ENCODE results near the gene DEAF1. TPM values are rescaled to one million over a fixed set of nuclear protein-coding genes. Genes with fewer than 3 reads are reported as not detected.

The DEAF1 gene
- total RNA-seq, 1 experiment from 2014 or later: 62.2 TPM

- Mint-ChIP-seq H3K9me3 (no peaks in the 10 kb centered on the region), H3K4me1 (peaks cover 18% of the 10 kb centered on the region), H3K4me3 (no peak overlapping the region), H3K27me3 (ENCODE audit: low read depth) (no peaks in the 10 kb centered on the region), H3K27ac (no peak overlapping the region), H3K36me3 (0 out of 2 replicates have a peak, but pooled peaks cover 3% of the 10 kb centered on the region)
- DNase-seq (ENCODE audit: low spot score) (no peak), ATAC-seq (no peak)
- CTCF ChIA-PET: interaction anchor here (1.6 kb wide), 1 partner anchor 24 kb away, joined by 5 read pairs; no protein-coding TSS in a partner anchor
- POLR2A ChIA-PET: interaction anchor here (0.6 kb wide), 1 partner anchor 10 kb away, joined by 3 read pairs; no protein-coding TSS in a partner anchor
- no peak for TF ChIP-seq IRF1 (CRISPR knock-in tag; IDR thresholded peaks at IDR 0.05)
- no peak for TF ChIP-seq TEAD1 (CRISPR knock-in tag; IDR thresholded peaks at IDR 0.05)
- TF ChIP-seq TEAD4 (CRISPR knock-in tag; IDR thresholded peaks at IDR 0.05): no peak
- no peak for TF ChIP-seq MAX (CRISPR knock-in tag; IDR thresholded peaks at IDR 0.05)
- no peak for TF ChIP-seq TCF7 (CRISPR knock-in tag; IDR thresholded peaks at IDR 0.05; ENCODE audit: low read depth)
- no peak for TF ChIP-seq ZNF396 (CRISPR knock-in tag; IDR thresholded peaks at IDR 0.05; ENCODE audit: borderline replicate concordance)
- no peak for TF ChIP-seq CTCF (IDR thresholded peaks at IDR 0.05)
- TF ChIP-seq IRF2 (CRISPR knock-in tag; IDR thresholded peaks at IDR 0.05; ENCODE audit: borderline replicate concordance, low read depth): no peak
- no peak for TF ChIP-seq KAT7 (CRISPR knock-in tag; IDR thresholded peaks at IDR 0.05; ENCODE audit: borderline replicate concordance)
- TF ChIP-seq ZNF671 (CRISPR knock-in tag; IDR thresholded peaks at IDR 0.05): no peak
- TF ChIP-seq MLX (CRISPR knock-in tag; IDR thresholded peaks at IDR 0.05): no peak
- TF ChIP-seq NR2C2 (CRISPR knock-in tag; IDR thresholded peaks at IDR 0.05): no peak
Observed at GRCh38 chr11:701741-702461, 6.9 kb upstream of the DEAF1 start.

- no peaks in the 10 kb centered on the region for H3K27me3 Mint-ChIP-seq (ENCODE audit: low read depth)
- peaks cover 14% of the 10 kb centered on the region for H3K4me1 Mint-ChIP-seq
- ChIA-PET POLR2A (no interaction called here), CTCF (no interaction called here)
- no peak overlapping the region for H3K4me3 Mint-ChIP-seq
- ATAC-seq (no peak), DNase-seq (ENCODE audit: low spot score) (no peak)
- H3K36me3 Mint-ChIP-seq: 0 out of 2 replicates have a peak, but pooled peaks cover 3% of the 10 kb centered on the region
- no peaks in the 10 kb centered on the region for H3K9me3 Mint-ChIP-seq
- H3K27ac Mint-ChIP-seq: peak overlapping the region; percentile 65; the same call in 1 of the 2 replicates
- TF ChIP-seq NR3C1 (CRISPR knock-in tag; conservative IDR thresholded peaks at IDR 0.05; ENCODE audit: low read depth) (no peak), ZBTB43 (CRISPR knock-in tag; IDR thresholded peaks at IDR 0.05) (no peak), AR (CRISPR knock-in tag; IDR thresholded peaks at IDR 0.05) (no peak), E2F4 (CRISPR knock-in tag; IDR thresholded peaks at IDR 0.05; ENCODE audit: borderline replicate concordance, low read depth) (no peak), CDX4 (CRISPR knock-in tag; IDR thresholded peaks at IDR 0.05; ENCODE audit: borderline replicate concordance) (no peak), USF2 (CRISPR knock-in tag; IDR thresholded peaks at IDR 0.05) (no peak), CREM (CRISPR knock-in tag; IDR thresholded peaks at IDR 0.05) (no peak), HMGA2 (CRISPR knock-in tag; IDR thresholded peaks at IDR 0.05) (no peak), MAX (CRISPR knock-in tag; IDR thresholded peaks at IDR 0.05) (no peak), E2F1 (CRISPR knock-in tag; IDR thresholded peaks at IDR 0.05) (no peak), NFE2L1 (CRISPR knock-in tag; IDR thresholded peaks at IDR 0.05) (no peak)
Observed at GRCh38 chr11:699753-700152, 4.7 kb upstream of the DEAF1 start.

Data from WTC11 (cell line).